ENCODE results near the gene GPRC5A. TPM values are rescaled to one million over a fixed set of nuclear protein-coding genes. Genes with fewer than 3 reads are reported as not detected.

The GPRC5A gene
- total RNA-seq, 1 experiment from 2014 or later, result 0.56 TPM

DNA sequence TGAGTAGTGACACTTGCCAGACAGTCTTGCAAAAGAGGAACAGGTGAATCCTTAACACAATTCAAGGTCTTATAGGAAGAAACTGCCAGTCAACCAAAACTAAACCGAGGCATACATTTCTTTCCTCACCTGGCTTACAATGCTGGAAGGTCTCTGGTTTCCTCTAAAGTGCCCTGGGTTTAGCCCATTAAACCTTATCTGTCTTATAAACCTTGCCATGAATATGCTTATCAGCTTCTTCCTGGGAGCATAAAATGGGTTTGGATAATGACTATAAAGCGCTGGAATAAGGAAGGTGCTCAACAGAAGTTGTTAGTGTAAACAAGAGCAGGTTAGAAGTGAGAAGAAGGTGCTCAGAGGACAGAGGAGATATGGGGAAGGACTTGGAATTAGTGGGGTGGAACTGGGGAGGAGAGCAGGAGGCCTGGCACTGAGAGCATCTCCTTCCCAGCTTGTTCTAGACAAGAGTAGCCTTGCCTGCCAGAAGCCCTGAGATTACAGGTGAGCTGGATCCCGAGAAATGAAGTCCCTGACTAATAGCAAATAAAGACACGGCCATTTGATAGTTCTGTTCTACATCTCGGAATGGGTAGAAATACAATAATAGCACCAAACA, 14.1 kb upstream of the GPRC5A start:
- CTCF ChIA-PET, result no interaction called here
- Histone ChIP-seq H3K36me3 (ENCODE audit: insufficient read depth, low read length, poor library complexity, severe bottlenecking) (no peaks in the 10 kb centered on the region), H3K9me3 (ENCODE audit: low read depth, low read length, poor library complexity, severe bottlenecking) (no peaks in the 10 kb centered on the region), H3K27ac (ENCODE audit: low read depth, low read length, poor library complexity, severe bottlenecking) (no peak overlapping the region), H3K4me3 (ENCODE audit: low read depth, low read length, poor library complexity, severe bottlenecking) (no peak overlapping the region), H3K27me3 (replicated peaks; ENCODE audit: insufficient read depth, low read depth, low read length, poor library complexity) (no peaks in the 10 kb centered on the region), H3K4me1 (ENCODE audit: insufficient read depth, low read length, poor library complexity, severe bottlenecking) (no peaks in the 10 kb centered on the region)
- POLR2A ChIA-PET (ENCODE audit: low non-redundant PET), result no interaction called here
- TF ChIP-seq CTCF (conservative IDR thresholded peaks at IDR 0.05; ENCODE audit: low read depth, low read length), result no peak
- no peak for TF ChIP-seq EZH2 (IDR thresholded peaks at IDR 0.05; ENCODE audit: borderline replicate concordance, low read depth, low read length, poor library complexity, severe bottlenecking)
- intact Hi-C loops (cut with micrococcal nuclease; ENCODE audit: unreplicated experiment), result no loop called here
- BruUV-seq (replicated peaks), result no TSS peak
- no peak for DNase-seq (ENCODE audit: low spot score)

DNA sequence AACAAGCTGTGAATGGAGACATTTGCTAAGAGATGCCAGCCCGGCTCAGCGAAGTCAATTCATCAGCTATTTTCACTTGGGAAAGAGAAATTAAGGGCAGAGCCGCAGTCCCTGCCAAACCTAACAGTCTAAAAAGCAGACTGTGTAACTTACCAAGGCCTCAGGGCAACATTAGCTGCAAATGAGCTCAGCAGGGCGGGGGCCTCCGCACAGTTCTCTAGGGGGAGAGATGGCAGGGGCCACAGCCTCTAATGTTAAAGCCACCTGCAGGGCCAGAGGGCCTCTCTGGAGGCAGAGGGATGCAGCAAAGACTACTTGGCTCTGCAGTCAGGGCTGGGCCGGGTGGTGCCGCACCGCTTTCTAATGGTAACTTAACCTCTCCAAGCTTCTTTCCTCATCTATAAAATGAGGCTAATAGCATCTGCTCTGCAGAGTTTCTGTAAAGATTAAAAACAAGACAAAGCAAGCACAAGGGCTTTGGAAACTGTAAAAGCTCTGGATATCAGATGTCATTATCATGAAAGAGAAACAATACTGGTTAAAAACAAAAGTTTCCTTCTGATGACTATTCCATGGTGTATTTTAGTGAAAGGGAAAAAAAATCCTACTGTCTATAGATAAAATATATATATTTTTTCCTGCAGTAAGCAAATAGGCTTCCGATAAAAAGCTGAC, 13.4 kb upstream of the GPRC5A start:
- no peaks in the 10 kb centered on the region for H3K36me3 ChIP-seq (ENCODE audit: insufficient read depth, low read length, poor library complexity, severe bottlenecking)
- H3K9me3 ChIP-seq (ENCODE audit: low read depth, low read length, poor library complexity, severe bottlenecking), result no peaks in the 10 kb centered on the region
- TF ChIP-seq CTCF (conservative IDR thresholded peaks at IDR 0.05; ENCODE audit: low read depth, low read length) (no peak), EZH2 (IDR thresholded peaks at IDR 0.05; ENCODE audit: borderline replicate concordance, low read depth, low read length, poor library complexity, severe bottlenecking) (no peak)
- POLR2A ChIA-PET (ENCODE audit: low non-redundant PET), result no interaction called here
- intact Hi-C loops (cut with micrococcal nuclease; ENCODE audit: unreplicated experiment), result no loop called here
- no peaks in the 10 kb centered on the region for H3K4me1 ChIP-seq (ENCODE audit: insufficient read depth, low read length, poor library complexity, severe bottlenecking)
- no peak for DNase-seq (ENCODE audit: low spot score)
- BruUV-seq (replicated peaks), result no TSS peak
- no peak overlapping the region for H3K4me3 ChIP-seq (ENCODE audit: low read depth, low read length, poor library complexity, severe bottlenecking)
- no peaks in the 10 kb centered on the region for H3K27me3 ChIP-seq (replicated peaks; ENCODE audit: insufficient read depth, low read depth, low read length, poor library complexity)
- CTCF ChIA-PET, result interaction anchor here (0.6 kb wide), 1 partner anchor 33 kb away, joined by 5 read pairs; no protein-coding TSS in a partner anchor
- no peak overlapping the region for H3K27ac ChIP-seq (ENCODE audit: low read depth, low read length, poor library complexity, severe bottlenecking)

GRCh38 chr12:12880537-12880936, 10.8 kb upstream of the GPRC5A start:
- TF ChIP-seq EZH2 (IDR thresholded peaks at IDR 0.05; ENCODE audit: borderline replicate concordance, low read depth, low read length, poor library complexity, severe bottlenecking) (no peak), CTCF (conservative IDR thresholded peaks at IDR 0.05; ENCODE audit: low read depth, low read length) (no peak)
- intact Hi-C loops (cut with micrococcal nuclease; ENCODE audit: unreplicated experiment), result no loop called here
- no peaks in the 10 kb centered on the region for H3K27me3 ChIP-seq (replicated peaks; ENCODE audit: insufficient read depth, low read depth, low read length, poor library complexity)
- H3K27ac ChIP-seq (ENCODE audit: low read depth, low read length, poor library complexity, severe bottlenecking), result no peak overlapping the region
- H3K4me3 ChIP-seq (ENCODE audit: low read depth, low read length, poor library complexity, severe bottlenecking), result no peak overlapping the region
- no peaks in the 10 kb centered on the region for H3K36me3 ChIP-seq (ENCODE audit: insufficient read depth, low read length, poor library complexity, severe bottlenecking)
- ChIA-PET CTCF (interaction anchor here (0.7 kb wide), 1 partner anchor 36 kb away, joined by 7 read pairs; no protein-coding TSS in a partner anchor), POLR2A (ENCODE audit: low non-redundant PET) (no interaction called here)
- BruUV-seq (replicated peaks), result no TSS peak
- no peaks in the 10 kb centered on the region for H3K4me1 ChIP-seq (ENCODE audit: insufficient read depth, low read length, poor library complexity, severe bottlenecking)
- no peak for DNase-seq (ENCODE audit: low spot score)
- no peaks in the 10 kb centered on the region for H3K9me3 ChIP-seq (ENCODE audit: low read depth, low read length, poor library complexity, severe bottlenecking)

All from A673 (cell line).